GM18867 (cell line): ENCODE measurements around the gene COL6A1.
"Not testable (repeated sequence)": the region's sequence is repeated elsewhere in the genome, so short reads cannot be mapped to it uniquely, and the experiment has no call there.

Experiments
- ATAC-seq: cut with Tn5 transposase; IDR thresholded peaks from one replicate; pipeline ENCODE4 v1.9.1; 2021; ENCODE audit warnings: mild to moderate bottlenecking, moderate library complexity; ENCODE audit not compliant: unreplicated experiment

The COL6A1 gene

GRCh38 chr21:46045154-46045553 is 63.6 kb downstream of the COL6A1 start:
- ATAC-seq, result no peak

DNA sequence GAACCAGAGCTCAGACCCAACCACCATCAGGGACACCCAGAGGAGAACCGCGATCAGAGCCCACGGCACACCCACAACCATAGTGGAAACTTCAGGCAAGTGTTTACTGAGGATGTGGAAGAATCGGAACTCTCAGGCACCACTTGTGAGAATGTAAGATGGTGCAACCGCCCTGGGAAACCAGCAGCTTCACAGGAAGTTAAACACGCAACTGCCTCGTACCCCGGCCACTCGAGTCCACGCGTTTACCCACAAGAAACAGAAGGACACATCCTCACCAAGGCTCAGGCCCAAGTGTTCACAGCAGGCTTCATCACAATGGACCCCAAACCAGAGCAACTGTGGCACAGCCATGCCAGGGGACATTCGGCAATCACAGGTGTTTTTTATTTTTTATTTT is 64.9 kb downstream of the COL6A1 start:
- ATAC-seq, result no peak

DNA sequence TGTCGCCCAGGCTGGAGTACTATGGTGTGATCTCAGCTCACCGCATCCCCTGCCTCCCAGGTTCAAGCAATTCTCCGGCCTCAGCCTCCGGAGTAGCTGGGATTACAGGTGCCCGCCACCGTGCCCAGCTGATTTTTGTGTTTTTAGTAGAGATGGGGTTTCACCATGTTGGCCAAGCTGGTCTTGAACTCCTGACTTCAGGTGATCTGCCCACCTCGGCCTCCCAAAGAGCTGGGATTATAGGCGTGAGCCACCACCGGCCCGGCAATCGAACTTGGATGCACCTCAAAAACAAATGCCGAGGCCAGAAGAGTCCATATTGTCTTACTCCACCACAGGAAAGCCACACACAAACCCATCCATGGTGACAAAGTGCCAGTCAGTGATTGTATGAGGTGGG is 65.3 kb downstream of the COL6A1 start:
- not testable (repeated sequence) for ATAC-seq

DNA sequence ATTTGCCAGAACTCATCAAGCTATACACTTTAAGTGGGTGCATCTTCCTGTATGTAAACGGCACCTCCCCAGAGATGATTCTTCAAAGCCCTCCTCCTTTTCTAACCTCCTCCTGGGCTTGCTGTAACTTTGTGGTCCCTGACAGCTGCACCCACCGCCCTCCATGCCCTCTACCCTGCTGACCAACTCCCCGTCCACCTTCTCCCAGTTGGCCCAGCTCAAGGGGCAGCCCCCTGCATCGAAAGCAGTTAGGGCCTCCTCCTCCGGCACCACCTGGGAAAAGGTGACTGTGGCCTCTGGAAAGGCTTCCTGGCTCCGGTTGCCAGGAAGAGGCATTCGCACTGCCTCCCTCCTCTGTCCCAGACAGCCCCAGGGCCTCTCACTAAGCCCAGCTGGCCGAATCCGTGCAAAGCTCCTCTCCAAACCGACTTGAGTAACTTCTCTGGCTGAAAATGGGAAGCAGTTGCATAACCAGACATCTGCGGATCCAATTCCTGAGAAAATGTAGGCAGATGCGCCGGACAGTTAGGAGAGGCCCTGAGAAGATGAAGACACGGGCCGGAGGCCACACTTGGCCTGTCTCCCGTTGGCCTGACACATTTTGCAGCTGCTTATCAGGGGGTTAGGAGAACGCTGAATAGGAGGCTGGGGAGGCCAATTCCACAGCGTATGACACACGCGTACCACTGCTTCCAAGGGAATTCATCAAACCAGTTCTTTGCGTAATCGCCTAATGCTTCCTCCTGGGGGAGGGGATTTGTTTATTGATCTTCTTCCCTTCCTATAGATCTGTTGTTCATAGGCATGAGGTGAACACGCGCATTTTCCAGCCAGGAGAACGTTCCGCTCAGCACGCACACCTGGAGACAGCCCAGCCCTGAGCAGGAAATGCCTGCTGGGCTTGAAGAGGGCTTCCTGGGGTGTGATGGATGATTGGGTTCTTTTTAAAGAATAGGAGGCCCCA is 67.6 kb downstream of the COL6A1 start:
- ATAC-seq, result no peak

DNA sequence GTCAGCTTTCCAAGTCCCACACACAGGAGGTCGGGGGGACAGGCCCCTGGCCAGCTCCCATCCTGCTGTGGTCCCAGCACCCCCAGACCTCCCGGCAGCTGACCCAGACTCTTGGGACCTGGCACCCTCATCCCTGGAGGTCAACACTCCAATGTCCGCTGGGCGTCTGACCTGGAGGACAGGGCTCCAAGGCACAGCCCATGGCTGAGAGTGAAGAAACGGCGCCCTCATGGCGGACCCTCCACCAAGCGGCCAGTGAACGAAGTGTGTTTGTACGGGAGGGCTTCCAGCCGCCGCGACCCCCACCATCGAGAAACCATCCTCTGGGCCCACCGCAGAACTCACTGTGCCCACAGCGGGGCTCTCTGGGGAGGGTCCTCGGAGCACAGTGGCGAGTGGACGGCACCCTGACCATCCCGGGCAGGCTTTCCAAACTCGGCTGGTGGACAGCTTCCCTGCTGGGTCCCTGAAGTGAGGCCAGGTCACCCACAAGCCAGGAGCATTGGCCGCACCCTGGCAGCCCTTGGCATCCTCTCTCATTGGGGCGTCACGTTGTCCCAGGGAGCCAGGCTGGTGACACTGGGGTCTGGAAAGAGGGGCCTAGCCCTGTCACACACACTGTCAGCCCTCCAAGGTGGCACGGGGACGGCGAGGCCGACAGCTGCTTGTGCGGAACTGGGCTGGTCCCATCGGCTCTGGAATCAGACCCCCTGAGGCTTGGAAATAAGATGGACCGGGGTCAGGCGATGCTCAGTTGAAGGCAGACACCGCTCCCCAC is 68.5 kb downstream of the COL6A1 start:
- ATAC-seq, result no peak

DNA sequence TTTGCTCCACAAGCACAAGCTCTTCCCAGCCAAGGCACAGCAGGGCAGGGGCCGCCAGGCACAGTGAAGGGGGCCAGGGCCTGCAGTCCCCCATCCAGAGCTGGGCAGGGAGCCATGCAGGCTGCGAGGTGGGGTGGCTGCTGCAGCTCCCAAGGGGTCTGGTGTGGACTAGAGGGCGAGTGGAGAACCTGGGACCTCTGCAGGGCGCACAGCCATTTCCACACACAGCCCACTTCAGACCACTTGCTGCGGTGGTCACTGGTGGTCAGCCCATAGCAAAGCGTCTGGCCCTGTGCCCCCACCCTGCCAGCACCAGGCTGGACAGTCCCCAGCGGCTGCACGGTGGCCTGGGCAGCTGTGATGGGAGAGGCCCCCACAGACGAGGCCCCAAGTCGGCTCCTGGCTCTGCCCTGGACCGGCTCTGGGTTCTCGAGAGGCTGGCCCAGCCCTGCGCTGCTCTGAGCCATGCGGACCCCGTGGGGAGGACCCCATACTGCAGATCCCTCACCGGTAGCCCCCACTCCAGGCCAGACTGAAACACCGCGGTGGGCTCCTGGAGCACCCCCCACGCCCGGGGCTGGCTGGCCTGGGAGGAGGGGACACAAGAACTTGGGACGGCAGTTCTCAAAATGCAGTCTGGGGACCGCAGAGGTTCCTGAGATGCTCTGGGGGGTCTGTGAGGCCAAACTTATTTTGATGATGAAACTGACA is 69.3 kb downstream of the COL6A1 start:
- no peak for ATAC-seq

DNA sequence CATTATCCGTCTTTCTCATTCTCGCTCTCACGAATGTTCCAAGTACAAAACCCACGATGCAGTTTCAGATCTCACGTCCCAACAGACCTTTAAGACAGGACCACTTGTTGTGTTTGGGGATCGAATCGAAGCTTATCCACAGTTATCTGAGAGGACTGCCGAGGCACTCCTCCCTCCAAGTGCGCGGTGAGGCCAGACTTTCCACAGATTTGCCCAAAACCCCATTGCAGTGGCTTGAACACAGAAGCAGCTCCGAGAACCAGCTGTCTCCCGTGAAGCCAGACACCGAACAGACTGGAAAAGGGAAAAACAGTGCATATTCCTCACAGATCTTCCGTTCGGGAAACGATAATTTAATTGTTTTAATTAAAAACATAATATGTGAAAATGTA is 69.8 kb downstream of the COL6A1 start:
- ATAC-seq, result no peak

DNA sequence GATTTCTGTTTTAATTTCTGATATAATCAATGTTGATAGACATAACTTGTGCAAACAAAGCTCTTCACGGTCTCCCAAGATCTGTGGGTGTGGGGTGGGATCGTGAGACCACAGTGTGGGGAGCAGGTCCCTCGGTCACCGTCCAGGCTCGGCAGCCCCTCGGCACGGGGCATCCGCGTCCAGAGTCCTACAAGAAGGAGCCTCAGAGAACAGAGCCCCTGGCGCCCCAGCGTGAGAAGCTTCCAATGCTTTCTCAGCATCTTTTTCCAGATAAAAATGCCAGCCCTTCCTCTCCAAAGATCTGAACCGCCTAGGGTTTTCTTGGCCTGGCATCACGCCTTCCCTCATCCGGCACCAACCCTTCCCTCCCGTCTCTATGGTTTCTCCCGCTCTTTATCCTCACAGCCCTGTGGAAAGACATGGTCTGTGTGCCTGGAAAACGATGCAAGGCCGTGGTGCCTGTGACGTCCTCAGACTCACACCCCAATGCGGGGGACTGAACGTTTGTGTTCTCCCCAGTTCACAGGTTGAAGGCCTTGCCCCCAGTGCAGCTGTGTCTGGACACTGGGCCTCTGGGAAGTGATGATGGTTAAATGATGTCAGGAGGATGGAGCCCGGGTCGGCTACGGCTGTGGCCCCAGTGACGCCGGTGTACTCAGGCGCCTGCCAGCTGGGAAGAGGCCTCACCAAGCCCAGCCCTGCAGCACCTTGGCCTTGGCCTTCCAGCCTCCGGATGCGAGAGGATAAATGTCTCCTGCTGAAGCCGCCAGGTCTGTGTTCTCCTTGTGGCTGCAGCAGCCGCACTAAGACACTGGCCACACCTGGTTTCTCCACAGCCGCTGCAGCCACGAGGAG is 70.5 kb downstream of the COL6A1 start:
- no peak for ATAC-seq

DNA sequence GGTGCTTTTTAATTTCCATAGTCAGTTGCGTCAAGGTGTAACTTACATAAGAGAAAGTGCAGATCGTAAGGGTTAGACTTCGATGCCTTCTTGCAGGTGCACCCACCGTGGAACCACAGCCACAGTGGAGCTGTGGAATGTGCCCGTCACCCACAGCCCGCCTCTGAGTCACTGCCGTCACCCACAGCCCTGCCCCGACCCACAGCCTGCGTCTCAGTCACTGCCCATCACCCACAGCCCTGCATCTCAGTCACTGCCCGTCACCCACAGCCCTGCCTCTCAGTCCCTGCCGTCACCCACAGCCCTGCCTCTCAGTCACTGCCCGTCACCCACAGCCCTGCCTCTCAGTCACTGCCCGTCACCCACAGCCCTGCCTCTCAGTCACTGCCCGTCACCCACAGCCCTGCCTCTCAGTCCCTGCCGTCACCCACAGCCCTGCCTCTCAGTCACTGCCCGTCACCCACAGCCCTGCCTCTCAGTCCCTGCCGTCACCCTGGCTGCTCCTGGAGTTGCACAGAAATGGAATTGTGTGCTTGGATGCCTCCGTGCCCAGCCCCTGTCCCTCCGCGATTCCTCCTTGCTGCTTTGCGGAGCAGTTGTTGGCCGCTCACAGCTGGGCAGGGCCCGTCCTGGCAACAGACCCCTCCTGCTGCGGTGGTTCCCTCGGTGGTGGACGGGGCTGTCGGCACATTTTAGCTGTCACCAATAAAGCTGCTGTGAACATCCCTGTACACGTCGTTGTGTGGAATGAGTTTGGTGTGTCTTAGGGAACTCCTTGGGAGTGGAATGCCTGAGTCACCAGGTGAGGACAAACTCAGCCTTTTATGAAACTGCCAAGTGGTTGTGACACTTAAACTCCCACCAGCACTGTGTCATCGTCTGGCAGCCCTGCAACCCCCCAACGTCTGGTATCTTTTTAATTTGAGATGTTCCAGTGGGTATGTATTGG is 71.4 kb downstream of the COL6A1 start:
- no peak for ATAC-seq

- ATAC-seq, result no peak
These were observed 72.5 kb downstream of the COL6A1 start for GRCh38 chr21:46054031-46054430.

DNA sequence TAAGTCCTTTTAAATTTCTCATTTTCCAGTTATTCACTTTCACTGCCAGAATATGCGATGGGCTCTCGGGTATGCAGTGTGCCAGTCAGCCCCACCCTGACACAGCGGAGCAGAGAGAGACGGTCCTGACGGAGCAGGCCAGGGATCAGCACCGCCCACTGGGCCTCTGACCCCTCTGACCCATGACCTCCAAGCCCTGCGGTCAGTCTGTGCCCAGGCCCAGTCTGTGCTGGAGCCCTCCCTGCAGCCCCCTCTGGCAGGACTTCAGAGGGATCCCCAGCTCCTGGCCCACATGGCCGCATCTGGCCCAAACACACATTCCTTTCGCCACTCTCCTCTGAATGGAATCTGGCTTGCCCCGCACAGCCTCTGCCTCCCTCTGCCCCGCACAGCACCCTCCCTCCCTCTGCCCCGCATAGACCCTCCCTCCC is 72.9 kb downstream of the COL6A1 start:
- ATAC-seq, result no peak
